GM18861 (cell line): Measurements from ENCODE around the gene USP12.
"Not testable (repeated sequence)": the region's sequence is repeated elsewhere in the genome, so short reads cannot be mapped to it uniquely, and the experiment has no call there.

Experiments used
- ATAC-seq: cut with Tn5 transposase; IDR thresholded peaks from one replicate; pipeline ENCODE4 v1.9.1; 2021; ENCODE audit not compliant: unreplicated experiment

Gene USP12

DNA sequence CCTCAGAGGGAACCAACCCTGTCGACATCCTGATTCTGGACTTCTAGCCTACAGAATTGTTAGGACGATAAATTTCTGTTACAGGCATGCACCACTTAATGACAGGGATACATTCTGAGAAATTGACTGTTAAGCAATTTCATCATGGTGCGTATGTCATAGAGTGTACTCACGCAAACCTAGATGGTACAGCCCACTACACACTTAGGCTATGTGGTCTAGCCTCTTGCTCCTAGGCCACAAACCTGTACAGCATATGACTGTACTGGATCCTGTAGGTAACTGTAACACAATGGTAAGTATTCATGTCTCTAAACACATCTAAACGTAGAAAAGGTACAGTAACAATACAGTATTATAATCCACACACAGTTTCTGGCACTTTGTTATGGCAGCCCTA, 13.3 kb downstream of the USP12 start:
- no peak for ATAC-seq

DNA sequence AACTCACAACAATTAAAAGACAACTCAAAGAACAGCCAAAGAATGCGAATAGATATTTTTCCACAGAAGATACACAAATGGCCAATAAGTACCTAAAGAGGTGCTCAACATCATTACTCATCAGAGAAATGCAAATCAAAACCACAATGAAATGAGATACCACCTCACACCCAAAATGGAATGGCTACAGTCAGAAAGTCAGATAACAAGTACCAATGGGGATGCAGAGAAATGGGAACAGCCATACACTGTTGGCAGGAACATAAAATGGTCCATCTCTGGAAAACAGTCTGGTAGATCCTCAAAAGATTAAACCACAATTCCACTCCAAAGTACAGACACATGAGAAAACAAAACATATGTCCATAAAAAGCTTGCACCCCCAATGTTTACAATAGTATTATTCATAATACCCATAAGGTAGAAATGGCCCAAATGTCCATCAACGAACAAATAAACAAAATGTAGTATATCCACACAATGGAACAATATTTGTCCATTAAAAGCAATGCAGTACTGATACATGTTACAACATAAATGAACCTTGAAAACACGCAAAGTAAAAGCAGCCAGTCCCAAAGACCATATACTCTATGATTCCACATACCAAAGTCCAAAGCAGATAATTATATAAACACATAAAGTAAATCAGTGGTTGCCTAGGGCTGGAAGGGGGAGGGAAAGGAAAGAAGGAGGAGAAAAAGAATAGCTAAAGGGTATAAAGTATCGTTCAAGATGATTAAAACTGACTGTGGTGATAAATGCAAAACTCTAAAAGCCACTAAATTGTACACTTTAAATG, 19.6 kb downstream of the USP12 start:
- no peak for ATAC-seq

DNA sequence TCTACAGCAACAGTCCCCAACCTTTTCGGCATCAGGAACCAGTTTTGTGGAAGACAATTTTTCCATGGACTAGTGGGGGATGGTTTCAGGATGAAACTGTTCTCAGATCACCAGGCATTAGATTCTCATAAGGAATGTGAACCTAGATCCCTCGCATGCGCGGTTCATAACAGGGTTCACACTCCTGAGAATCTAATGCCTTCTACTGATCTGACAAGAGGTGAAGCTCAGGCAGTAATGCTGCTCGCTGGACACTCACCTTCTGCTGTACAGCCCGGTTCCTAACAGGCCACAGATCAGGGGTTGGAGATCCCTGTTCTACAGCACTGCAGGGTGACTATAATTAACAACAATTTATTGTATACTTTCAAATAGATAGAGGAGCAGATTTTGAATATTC, 21.9 kb downstream of the USP12 start:
- no peak for ATAC-seq

DNA sequence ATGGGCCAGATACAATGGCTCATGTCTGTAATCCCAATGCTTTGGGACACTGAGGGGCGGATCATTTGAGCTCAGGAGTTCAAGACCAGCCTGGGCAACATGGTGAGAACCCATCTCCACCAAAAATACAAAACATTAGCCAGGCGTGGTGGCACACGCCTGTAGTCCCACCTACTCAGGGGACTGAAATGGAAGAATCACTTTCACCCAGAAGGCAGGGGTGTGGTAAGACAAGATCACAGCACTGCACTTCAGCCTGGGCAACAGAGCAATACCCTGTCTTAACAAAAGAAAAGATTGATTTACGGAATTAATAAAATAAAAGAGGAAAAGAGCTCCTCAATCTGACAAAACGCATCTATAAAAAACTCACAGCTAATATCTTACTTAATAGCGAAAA, 22.7 kb downstream of the USP12 start:
- no peak for ATAC-seq

DNA sequence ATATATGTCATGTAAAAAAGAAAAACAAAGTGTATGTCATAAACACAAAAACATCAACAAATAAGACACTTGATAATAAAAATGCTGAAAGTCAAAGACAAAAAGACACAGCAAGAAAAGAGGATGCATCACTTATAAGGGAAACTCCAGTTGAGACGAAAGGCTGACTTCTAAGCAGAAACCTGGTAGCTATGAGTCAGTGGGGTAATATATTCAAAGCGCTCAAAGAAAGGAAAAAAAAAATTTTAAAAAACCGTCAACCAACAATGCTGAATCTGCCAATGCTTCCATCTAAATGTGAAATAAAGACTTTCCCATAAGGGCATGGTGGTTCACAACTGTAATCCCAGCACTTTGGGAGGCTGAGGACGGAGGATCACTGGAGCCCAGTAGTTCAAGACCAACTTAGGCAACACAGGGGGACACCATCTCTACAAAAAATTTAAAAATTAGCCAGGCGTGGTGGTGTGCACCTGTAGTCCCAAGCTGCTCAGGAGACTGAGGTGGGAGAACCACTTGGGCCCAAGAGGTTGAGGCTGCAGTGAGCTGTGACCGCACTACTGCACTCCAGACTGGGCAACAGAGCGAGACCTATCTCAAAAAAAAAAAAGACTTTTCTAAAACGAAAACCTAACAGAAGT, 24.0 kb downstream of the USP12 start:
- peak; percentile 36 for ATAC-seq

DNA sequence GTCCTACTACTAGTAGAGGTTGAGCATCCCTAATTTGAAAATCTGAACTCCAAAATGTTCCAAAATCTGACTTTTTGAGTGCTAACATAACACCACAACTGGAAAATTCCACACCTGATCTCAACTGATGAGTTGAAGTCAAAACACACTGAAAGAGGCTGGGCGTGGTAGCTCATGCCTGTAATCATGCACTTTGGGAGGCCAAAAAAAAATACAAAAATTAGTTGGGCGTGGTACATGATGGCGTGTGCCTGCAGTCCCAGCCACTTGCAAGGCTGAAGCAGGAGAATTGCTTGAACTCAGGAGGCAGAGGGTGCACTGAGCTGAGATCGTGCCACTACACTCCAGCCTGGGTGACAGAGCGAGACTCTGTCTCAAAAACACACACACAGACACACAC, 29.9 kb downstream of the USP12 start:
- ATAC-seq: no peak

DNA sequence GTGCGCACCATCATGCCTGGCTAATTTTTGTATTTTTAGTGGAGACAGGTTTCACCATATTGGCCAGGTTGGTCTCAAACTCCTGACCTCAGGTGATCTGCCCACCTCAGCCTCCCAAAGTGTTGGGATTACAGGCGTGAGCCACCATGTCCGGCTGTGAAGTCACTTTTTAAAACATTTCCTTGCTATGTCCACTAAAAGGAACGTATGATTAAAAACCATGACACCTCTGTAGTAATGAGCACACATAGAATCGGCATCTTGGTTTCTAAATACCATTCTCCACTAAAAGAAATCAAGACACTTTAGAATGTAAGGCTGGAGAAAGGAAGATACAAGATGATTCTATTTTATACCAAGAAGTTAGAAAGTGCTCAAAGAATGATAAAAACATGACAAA, 30.5 kb downstream of the USP12 start:
- not testable (repeated sequence) for ATAC-seq

DNA sequence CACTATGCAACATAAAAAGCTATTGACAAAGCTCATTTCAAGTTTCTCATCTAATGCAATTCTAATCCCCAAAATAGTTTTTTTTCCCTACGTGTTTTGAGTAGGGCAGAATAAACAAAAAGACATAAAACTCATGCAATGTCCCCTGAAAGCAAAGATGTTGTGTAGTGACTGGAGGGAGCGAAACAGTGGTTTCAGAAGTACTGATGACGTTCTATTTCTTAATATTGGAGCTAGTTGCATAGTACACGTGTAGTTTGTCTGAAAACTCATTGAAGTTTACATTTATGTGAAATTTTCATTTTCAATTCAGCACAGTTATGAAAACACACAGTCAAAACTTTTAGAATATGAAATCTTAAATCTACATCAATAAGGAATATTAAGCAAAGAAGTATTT, 31.6 kb downstream of the USP12 start:
- ATAC-seq: no peak

DNA sequence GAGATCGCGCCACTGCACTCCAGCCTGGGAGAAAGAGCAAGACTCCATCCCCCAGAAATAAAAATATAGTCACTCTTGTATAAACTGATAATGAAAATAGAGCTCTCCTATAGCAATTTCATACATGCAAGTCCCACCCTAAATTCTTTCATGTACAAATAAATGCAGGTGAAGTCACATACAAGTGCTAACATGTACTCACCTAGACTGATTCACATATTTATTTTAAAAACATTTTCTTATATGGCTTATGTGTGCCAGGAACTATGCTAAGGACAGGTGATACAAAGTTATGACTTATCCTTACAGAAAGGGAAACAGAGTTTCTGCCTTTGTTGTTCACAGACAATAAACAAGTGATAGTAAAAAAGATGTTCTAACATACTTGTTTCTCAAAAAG, 32.0 kb downstream of the USP12 start:
- no peak for ATAC-seq

DNA sequence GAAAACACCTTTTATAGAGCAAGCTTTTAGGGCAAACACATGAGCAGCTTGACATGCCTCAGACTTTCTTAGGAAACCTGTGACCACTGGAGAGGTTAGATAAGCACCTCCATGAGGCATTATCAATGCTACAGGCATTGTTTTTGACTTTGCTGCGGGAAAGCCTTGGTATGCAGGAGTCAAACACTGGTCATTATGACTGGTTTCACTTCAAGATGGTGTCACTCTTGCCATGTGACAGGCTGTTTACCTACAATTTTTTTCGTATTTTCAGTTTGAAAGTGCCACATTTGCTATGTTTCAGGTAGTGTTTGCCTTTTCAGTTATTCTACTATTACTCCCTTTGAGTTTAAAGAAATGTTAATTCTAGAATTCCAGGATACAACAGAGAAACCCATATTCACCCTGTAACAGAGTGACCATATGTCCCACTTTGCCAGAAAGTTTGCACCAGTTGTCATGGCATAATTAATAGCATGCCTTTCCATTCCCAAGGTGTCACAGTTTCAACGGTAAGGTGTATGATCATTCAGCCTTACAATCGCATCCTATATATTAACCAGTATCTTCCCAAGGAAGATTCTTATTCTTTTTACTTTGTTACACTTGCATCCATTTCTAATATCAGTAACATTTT, 33.0 kb downstream of the USP12 start:
- no peak for ATAC-seq

DNA sequence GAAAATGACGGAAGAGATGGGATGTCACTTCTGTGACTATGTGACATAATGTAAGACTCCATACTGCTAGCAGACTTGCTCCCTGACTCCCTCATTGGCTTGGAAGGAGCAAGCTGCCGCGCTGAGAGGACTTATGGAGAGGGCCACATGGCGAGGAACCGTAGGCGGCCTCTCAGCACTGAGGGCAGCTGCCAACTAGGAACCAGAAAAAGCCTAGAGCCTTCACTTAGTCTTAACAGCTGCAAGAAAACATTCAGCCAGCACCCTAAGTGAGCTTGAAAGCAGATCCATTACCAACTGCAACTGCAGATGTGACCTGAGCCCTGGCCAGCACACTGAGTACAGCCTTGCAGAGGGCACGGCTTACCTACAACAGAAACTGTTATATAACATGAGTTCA, 33.9 kb downstream of the USP12 start:
- ATAC-seq: no peak

DNA sequence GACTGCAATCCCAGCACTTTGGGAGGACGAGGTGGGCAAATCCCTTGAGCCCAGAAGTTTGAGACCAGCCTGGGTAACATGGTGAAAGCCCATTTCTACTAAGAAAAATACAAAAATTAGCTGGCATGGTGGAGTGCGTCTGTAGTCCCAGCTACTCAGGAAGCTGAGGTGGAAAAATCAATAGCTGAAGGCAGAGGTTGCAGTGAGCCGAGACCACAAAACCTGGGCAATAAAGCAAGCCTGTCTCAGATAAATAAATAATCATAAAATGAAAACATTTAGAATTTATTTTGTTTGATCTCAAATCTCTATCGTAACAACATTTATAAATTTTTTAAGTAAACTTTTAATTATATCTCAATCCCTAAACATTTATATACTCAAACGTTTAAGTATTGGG, 36.6 kb downstream of the USP12 start:
- ATAC-seq: no peak

DNA sequence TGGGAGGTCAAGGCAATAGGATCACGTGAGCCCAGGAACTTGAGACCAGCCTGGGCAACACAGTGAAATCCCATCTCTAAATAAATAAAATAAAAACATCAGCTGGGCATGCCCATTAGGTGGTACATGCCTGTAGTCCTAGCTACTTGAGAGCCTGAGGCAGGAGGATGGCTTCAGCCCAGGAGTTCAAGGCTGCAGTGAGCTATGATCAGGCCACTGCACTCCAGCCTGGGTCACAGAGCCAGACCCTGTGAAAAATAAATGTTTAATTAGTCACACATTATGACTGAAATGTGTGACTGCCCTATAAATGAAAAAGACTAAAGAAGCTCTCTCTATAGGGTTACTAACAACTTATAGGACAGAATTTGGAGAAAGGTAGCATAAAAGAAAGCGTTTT, 37.7 kb downstream of the USP12 start:
- ATAC-seq: no peak

DNA sequence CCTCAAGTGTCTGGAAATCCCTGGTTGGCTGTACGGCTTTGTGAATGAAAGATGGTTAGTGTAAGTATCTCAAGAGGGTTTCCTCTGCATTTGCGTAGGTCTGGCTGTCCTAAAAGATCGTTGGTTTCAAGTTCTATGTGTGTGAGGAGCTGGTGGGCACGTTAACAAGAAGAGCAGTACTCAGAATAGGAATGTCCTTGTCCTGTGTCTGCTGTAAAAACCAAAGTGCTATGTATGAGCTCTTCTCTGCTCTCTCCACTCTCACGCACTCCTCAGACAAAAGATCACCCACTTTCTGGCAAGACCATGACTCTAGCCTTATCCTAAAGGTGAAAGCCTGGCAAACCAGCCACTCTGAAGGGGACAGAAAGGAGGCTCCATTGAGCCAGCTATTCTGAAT, 39.1 kb downstream of the USP12 start:
- ATAC-seq: peak; percentile 18

DNA sequence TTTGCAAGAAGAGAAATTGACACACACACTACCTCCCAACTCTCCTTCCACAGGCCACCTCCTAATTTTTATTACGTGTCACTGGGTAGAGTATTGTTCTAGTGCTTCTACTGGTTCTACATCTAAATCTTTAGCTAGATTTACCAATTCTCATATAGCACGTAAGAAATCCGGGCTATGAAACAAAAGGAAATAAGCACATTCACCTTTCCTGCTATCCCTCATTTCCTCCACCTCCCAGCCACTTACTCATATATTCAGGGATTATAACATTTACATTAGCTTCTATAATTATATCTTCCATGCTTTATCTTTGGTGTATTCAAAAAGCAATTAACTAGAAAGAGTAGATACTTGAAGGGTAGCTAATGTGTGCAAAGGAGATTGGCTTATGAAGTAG, 39.7 kb downstream of the USP12 start:
- ATAC-seq: no peak

DNA sequence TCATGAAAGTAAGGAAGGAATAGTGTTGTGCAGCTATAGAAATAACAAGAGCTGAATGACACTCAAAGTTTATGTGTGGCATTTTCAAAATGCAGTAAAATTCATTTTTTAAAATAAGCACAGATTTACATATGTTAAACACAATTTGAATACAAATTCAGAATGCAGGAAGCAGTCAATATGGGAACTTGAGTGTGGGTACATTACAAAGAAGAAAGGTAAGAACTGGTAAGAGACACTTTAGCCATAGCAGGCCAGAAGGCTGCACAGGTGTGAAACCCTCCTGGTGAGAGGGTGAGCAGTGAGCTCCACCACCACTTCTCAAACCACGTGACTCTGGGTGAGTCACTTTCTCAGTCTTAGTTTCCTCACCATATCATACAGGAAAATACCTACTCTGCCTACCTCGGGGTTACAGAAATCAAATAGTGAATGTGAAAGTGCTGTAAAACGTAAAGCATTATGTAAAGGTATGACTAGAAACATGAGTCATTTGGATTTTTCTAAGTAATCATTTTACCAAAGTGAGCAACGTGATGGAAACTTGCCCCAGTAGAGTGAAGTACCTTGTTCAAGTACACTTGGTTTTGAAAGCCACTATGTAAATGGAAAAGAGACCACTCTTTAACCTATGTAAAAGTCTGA, 40.5 kb downstream of the USP12 start:
- peak; percentile 84 for ATAC-seq

DNA sequence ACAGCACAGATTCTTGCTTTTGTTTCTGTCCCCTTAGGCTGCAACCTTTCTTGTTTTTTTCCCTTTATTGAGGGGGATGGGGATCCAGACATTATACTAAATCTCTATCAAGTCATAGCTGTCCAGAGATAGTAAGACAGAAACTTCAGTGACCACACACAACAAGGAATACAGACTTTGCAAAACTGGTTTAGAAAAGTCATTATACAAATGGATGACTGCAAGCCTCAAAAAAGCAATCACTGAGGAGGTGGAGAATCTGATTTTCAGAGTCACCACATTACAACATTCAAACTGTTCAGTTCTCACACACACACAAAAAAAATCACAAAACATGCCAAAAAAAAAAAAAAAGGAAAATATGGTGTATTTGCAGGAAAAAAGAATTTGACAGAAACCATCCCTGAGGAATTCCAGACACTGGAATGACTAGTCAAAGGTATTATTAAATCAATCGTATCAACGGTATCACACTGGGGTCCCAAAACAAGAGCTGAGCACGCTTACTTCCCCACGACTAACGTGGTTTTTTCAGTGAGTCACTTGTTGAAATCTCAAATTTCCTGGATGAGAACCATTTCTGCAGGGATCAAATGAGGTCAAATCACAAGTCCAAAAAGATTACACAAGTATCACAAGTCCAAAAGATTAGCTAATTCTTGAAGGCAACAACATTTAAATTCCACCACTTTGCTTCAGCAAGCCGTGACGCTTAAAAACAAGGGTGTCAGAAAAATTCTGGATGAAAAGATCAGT, 41.2 kb downstream of the USP12 start:
- no peak for ATAC-seq

DNA sequence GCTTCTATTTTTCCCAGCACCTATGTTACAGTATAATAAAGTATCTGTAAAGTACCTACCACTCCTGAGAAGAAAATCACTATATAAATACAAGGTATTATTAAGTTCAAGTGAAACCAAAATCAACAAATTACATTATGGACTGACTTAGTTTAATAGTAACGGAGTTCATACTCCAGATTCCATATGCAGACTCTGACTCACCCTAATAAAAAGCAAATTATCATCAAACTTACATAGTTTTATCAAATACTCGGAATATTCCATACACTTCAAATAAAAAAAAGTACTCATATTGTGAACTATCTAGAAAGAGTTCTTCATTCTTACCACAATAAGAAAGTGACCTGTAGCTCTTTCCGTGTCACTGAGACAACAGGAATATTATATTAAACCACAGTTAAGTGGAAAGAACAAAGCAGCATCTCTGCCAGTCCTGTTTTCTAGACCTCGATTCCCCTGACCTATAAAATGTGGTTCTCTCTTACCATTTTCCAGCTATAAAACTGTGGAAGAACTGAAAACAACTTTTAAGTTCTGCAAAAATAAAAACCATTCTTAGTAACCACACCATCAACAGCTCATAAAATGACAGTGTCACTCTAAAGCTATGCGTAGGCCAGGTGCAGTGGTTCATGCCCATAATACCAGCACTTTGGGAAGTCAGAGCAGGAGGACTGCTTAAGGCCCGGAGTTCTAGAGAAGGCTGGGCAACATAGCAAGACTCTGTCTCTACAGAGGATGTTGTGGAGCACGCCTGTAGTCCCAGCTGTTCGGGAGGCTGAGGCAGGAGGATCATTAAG, 42.6 kb downstream of the USP12 start:
- ATAC-seq: no peak

DNA sequence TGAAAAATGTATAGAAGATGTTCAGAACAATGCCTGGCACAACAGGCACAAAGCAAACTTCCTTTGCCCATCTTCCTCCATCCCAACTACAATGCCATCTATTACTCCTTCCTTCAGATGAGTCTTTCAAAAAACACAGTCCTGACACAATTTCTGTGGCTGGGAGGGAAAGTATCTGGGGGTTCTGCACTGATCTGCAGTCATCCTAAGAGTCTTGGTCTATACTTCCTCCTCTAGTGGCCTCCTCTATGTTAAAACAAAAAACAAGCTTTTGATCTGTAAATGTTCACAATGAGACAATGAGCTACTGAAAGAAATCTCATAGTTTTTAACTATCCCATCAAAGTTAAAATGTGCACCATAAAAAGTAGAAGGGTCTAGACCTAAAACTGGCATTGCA, 44.8 kb downstream of the USP12 start:
- ATAC-seq: no peak
